Measurements from ENCODE around the gene GADD45GIP1. TPM values are rescaled to one million over a fixed set of nuclear protein-coding genes. Genes with fewer than 3 reads are reported as not detected.
"Not testable (repeated sequence)": the region's sequence is repeated elsewhere in the genome, so short reads cannot be mapped to it uniquely, and the experiment has no call there.

Gene GADD45GIP1
- total RNA-seq, 2 experiments from 2014 or later: 38.9 to 40.8 TPM

DNA sequence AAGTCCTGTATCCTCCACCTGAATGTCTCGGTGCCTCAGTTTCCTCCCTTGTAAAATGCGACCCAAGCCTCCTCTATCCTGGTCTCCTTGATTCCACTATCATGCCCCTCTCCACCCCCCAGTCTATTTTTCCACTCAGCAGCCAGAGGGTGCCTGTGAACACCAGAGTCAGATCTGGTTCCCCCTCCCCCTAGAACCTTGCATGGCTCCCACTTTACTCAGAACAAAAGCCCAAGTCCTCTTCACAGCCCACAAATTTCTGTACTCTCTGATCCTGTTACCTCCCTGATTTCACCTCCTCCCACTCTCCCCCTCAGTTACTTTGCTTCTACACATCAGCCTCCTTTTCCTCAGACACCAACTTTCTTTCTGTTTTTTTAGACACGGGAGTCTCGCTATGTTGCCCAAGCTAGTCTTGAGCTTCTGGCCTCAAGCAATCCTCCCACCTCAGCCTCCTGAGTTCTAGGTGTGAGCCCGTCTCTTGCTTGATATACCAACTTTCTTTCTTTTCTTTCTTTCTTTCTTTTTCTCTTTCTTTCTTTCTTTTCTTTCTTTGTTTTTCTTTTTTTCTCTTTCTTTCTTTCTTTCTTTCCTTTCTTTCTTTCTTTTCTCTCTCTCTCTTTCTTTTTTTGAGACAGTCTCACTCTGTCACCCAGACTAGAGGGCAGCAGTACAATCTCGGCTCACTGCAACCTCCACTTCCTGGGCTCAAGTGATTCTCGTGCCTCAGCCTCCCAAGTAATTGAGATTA lies 13.2 kb upstream of the GADD45GIP1 start:
- CTCF ChIA-PET: interaction anchor here (4.0 to 6.8 kb wide), 2 partner anchors 6 to 124 kb away, joined by 14 to 83 read pairs; no protein-coding TSS in a partner anchor
- POLR2A ChIA-PET: no interaction called here

DNA sequence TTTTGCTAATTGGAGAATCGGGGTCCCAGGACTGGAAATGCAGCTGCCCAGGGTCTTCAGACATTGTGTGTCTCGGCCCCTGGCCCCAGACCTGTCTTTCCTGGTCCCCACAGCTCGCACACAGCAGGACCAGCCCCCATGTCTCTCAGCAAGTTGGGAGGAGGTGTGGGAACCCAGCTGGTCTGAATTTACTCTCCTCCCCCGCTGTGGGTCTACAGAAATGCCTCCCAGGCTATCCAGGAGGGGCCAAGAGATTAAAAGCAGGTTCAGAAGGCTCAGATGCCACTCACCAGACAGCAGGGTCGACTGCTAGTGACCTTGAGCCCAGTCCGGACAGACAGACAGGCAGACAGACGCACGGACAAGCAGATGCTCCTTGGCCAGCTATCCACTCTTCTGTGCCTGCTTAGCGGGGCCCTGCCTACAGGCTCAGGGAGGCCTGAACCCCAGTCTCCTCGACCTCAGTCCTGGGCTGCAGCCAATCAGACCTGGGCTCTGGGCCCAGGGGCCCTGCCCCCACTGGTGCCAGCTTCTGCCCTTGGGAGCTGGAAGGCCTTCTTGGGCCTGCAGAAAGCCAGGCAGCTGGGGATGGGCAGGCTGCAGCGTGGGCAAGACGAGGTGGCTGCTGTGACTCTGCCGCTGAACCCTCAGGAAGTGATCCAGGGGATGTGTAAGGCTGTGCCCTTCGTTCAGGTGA lies 12.4 kb upstream of the GADD45GIP1 start, which contains the start of gene DAND5:
Gene DAND5, plus strand, starts transcription at position 285 of the 697 bp plus-strand sequence. Its CDS starts 85 bp downstream, at position 370.
- ChIA-PET CTCF (interaction anchor here (4.0 to 6.8 kb wide), 2 partner anchors 7 to 124 kb away, joined by 14 to 83 read pairs; no protein-coding TSS in a partner anchor), POLR2A (no interaction called here)

- POLR2A ChIA-PET: interaction anchor here (0.6 kb wide), 1 partner anchor 200 kb away, joined by 3 read pairs; no protein-coding TSS in a partner anchor
Measured at GRCh38 chr19:12967907-12968306, 10.9 kb upstream of the GADD45GIP1 start.

DNA sequence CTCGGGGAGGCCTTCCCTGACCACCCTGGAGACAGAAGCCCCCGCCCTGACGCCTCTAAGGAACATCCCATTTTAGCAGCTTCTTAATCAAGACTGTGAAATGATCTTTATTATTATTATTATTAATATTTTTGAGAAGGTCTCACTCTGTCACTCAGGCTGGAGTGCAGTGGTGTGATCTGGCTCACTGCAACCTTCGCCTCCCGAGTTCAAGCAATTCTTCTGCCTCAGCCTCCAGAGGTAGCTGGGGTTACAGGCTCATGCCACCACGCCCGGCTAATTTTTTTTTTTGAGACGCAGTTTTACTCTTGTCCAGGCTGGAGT lies 8.8 kb upstream of the GADD45GIP1 start:
- POLR2A ChIA-PET: interaction anchor here (0.8 to 1.1 kb wide), 4 partner anchors 19 to 128 kb away, joined by 3 to 4 read pairs (median 4); partner anchors contain the start of gene FARSA
- CTCF ChIA-PET: interaction anchor here (0.6 to 6.8 kb wide), 59 partner anchors 10 to 1384 kb away, joined by 3 to 83 read pairs (median 5); partner anchors contain the start of genes CACNA1A, CALR, DNASE2 and FARSA

More at GRCh38 chr19:12967907-12968306, 10.9 kb upstream of the GADD45GIP1 start:
- CTCF ChIA-PET: interaction anchor here (0.7 to 6.8 kb wide), 10 partner anchors 8 to 471 kb away, joined by 3 to 83 read pairs (median 3); partner anchors contain the start of genes FARSA and GCDH

- ChIA-PET POLR2A (interaction anchor here (0.5 to 1.1 kb wide), 6 partner anchors 9 to 190 kb away, joined by 3 to 4 read pairs (median 3); partner anchors contain the start of gene FARSA), CTCF (interaction anchor here (0.6 to 6.8 kb wide), 63 partner anchors 10 to 1383 kb away, joined by 3 to 83 read pairs (median 4); partner anchors contain the start of genes CACNA1A, CALR, DNASE2 and FARSA)
Measured at GRCh38 chr19:12965017-12965811, 8.2 kb upstream of the GADD45GIP1 start.

GRCh38 chr19:12959481-12959880 lies 2.5 kb upstream of the GADD45GIP1 start:
- CTCF ChIA-PET: interaction anchor here (1.2 to 1.3 kb wide), 2 partner anchors 9 to 18 kb away, joined by 3 to 4 read pairs; no protein-coding TSS in a partner anchor
- POLR2A ChIA-PET: interaction anchor here (0.7 kb wide), 1 partner anchor 74 kb away, joined by 9 read pairs; no protein-coding TSS in a partner anchor

GRCh38 chr19:12957389-12957952 lies 448 bp upstream of the GADD45GIP1 start:
- POLR2A ChIA-PET: not testable (repeated sequence)
- CTCF ChIA-PET: interaction anchor here (2.2 kb wide), 1 partner anchor 73 kb away, joined by 5 read pairs; no protein-coding TSS in a partner anchor

DNA sequence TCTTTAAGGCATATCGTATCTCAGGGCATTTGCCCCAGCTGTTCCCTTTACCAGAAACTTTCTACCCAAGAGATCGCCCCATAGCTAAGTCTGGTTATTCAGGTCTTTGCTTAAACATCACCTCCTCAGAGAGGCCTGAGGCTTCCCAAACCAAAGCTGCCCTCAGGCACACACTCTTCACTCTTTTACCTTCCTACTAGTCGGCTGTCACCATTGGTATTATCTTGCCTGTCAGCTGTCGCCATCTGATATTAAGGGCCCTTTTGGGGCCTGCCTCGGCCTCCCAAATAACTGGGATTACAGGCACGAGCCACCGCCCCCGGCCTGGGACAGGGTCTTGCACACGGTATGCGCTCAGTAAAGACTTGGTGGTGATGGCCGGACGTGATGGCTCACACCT lies 1.0 kb downstream of the GADD45GIP1 start:
- ChIA-PET CTCF (interaction anchor here (0.7 to 2.9 kb wide), 4 partner anchors 10 to 138 kb away, joined by 3 to 20 read pairs (median 4); no protein-coding TSS in a partner anchor), POLR2A (interaction anchor here (1.2 kb wide), 1 partner anchor 17 kb away, joined by 3 read pairs; no protein-coding TSS in a partner anchor)

DNA sequence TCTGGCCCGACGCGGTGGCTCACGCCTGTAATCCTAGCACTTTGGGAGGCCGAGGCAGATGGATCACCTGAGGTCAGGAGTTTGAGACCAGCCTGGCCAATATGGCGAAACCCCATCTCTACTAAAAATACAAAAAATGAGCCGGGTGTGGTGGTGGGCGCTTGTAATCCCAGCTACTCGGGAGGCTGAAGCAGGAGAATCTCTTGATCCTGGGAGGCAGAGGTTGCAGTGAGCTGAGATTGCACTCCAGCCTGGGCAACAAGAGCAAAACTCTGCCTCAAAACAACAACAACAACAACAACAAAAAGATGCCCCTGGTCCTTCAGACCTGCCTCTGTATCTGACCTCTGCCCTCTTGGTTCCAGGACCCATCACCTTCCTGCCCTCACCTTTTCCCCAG lies 1.4 kb downstream of the GADD45GIP1 start:
- CTCF ChIA-PET: interaction anchor here (0.7 to 2.9 kb wide), 4 partner anchors 9 to 138 kb away, joined by 3 to 20 read pairs (median 4); no protein-coding TSS in a partner anchor
- POLR2A ChIA-PET: not testable (repeated sequence)

DNA sequence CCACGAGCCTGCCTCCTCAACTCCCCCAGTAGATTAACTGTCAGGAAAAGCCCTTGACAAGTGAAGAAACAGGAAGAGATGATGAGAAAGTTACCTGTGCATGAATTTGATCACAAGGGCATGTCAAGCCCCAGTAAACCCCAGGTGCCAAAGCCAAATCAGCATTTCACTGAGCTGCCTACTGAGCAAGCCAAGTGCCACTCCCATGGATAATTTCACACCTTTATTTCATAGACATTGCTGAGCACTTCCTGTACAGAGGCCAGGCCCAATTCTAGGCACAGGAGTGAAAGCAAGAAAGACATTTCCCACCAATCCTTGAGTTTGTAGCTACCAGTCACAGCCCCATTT lies 2.4 kb downstream of the GADD45GIP1 start:
- ChIA-PET POLR2A (interaction anchor here (0.6 to 1.3 kb wide), 2 partner anchors 8 to 1737 kb away, joined by 3 to 4 read pairs; no protein-coding TSS in a partner anchor), CTCF (interaction anchor here (1.1 to 2.9 kb wide), 2 partner anchors 11 to 21 kb away, joined by 3 to 20 read pairs; no protein-coding TSS in a partner anchor)

- ChIA-PET CTCF (interaction anchor here (1.1 to 2.9 kb wide), 4 partner anchors 11 to 142 kb away, joined by 3 to 20 read pairs (median 5); no protein-coding TSS in a partner anchor), POLR2A (interaction anchor here (0.6 to 1.3 kb wide), 3 partner anchors 8 to 1737 kb away, joined by 3 to 4 read pairs (median 3); no protein-coding TSS in a partner anchor)
Measured at GRCh38 chr19:12953799-12954611, 3.0 kb downstream of the GADD45GIP1 start.

DNA sequence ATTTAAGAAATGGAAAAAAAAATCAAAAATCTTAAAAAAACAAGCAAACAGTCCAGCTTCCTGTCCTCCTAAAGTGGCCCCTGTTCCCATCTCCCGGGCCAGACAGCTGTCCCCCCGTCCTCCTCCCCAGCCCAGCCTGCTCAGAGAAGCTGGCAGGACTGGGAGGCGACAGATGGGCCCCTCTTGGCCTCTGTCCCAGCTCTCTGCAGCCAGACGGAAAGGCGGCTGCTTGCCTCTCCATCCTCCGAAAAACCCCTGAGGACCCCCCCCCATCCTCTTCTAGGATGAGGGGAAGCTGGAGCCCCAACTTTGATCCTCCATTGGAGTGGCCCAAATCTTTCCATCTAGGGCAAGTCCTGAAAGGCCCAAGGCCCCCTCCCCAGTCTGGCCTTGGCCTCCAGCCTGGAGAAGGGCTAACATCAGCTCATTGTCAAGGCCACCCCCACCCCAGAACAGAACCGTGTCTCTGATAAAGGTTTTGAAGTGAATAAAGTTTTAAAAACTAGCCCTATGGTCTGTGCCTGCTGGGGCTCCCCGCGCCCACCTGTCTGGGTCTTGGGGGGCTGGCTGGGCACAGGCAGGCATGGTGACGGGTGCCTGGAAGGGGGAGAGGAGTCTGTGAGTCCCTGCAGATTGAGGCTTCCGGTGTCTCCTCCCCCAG lies 3.8 kb downstream of the GADD45GIP1 start:
- ChIA-PET CTCF (interaction anchor here (1.1 to 1.4 kb wide), 3 partner anchors 12 to 143 kb away, joined by 3 to 7 read pairs (median 3); no protein-coding TSS in a partner anchor), POLR2A (interaction anchor here (0.5 to 1.3 kb wide), 4 partner anchors 7 to 219 kb away, joined by 3 to 5 read pairs (median 4); partner anchors contain the start of gene TRIR)

DNA sequence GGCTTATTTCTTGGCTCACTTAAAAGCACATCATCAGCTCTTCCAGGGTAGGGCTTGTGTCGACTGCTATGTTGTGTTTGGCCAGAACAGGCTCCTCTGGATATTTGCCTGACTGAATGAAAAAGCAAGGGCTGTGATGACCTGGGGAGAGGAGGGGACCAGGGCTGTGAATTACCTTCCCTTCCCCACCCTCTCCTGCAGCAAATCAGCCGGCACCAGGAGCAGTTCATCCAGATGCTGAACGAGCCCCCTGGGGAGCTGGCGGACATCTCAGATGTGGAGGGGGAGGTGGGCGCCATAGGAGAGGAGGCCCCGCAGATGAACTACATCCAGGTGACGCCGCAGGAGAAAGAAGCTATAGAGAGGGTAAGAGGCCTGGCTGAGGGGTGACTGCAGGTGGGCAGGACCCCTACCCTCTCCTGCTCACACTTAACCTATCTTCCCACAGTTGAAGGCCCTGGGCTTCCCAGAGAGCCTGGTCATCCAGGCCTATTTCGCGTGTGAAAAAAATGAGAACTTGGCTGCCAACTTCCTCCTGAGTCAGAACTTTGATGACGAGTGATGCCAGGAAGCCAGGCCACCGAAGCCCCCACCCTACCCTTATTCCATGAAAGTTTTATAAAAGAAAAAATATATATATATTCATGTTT lies 4.4 kb downstream of the GADD45GIP1 start:
- ChIA-PET CTCF (interaction anchor here (1.2 to 1.4 kb wide), 2 partner anchors 13 to 143 kb away, joined by 3 to 7 read pairs; no protein-coding TSS in a partner anchor), POLR2A (interaction anchor here (0.5 to 0.6 kb wide), 2 partner anchors 9 to 218 kb away, joined by 4 to 5 read pairs; partner anchors contain the start of gene TRIR)

- POLR2A ChIA-PET, CTCF ChIA-PET: not testable (repeated sequence)
Measured at GRCh38 chr19:12952050-12952449, 5.0 kb downstream of the GADD45GIP1 start.

GRCh38 chr19:12949363-12950283 lies 7.4 kb downstream of the GADD45GIP1 start:
- POLR2A ChIA-PET: no interaction called here

More at GRCh38 chr19:12949363-12950283, 7.4 kb downstream of the GADD45GIP1 start:
- CTCF ChIA-PET: interaction anchor here (1.9 kb wide), 1 partner anchor 15 kb away, joined by 8 read pairs; no protein-coding TSS in a partner anchor
